Measurements from ENCODE around the gene COMP. TPM values are rescaled to one million over a fixed set of nuclear protein-coding genes. Genes with fewer than 3 reads are reported as not detected.

The COMP gene
- total and polyA plus RNA-seq, 10 of the 15 experiments (the other 5 are each of a cell fraction or from before 2014, with no cell fraction given) = 0.17 TPM; not detected in 9

GRCh38 chr19:18776288-18776594 is 14.9 kb downstream of the COMP start:
- no TSS peak for BruUV-seq (replicated peaks)
- Histone ChIP-seq H3K4me3 (no peak overlapping the region), H3K4me1 (ENCODE audit: control insufficient read depth, insufficient read depth, low read length) (no peaks in the 10 kb centered on the region), H3K9me3 (replicated peaks; ENCODE audit: control insufficient read depth, insufficient read depth, low read length) (no peaks in the 10 kb centered on the region), H3K36me3 (ENCODE audit: control insufficient read depth in 2 of 2, insufficient read depth in 2 of 2, low read length in 1 of 2) (no peaks in the 10 kb centered on the region), H3K27ac (ENCODE audit: control insufficient read depth, insufficient read depth) (no peak overlapping the region), H3K4me2 (ENCODE audit: control insufficient read depth, insufficient read depth) (no peak overlapping the region), H2AFZ (ENCODE audit: control insufficient read depth, low read depth, low read length) (no peak overlapping the region), H3K9ac (ENCODE audit: control insufficient read depth, insufficient read depth, low read length) (no peak overlapping the region), H3K27me3 (replicated peaks in 1 of 2; ENCODE audit: control insufficient read depth in 2 of 2, insufficient read depth in 2 of 2, low read length in 1 of 2) (no peaks in the 10 kb centered on the region; a peak in 1 of 4 replicates), H3K79me2 (ENCODE audit: control insufficient read depth, insufficient read depth, low read length) (no peaks in the 10 kb centered on the region), H4K20me1 (ENCODE audit: control insufficient read depth, insufficient read depth) (no peaks in the 10 kb centered on the region)
- ATAC-seq (no peak), FAIRE-seq (no peak), DNase-seq (ENCODE audit: low read depth, low spot score) (no peak)
- RAD21 ChIA-PET (ENCODE audit: unreplicated experiment) = no interaction called here
- in situ Hi-C loops (cut with MboI) (no loop called here), intact Hi-C loops (cut with micrococcal nuclease; ENCODE audit: unreplicated experiment) (no loop called here)
- CTCF ChIA-PET = no interaction called here
- TF ChIP-seq SREBF2 (IDR thresholded peaks at IDR 0.05; ENCODE audit: low read length) (no peak), NR2F1 (conservative IDR thresholded peaks at IDR 0.05) (no peak), E2F4 (IDR thresholded peaks at IDR 0.05; ENCODE audit: low read depth, low read length) (no peak)
- POLR2A ChIA-PET = no interaction called here
- SMC1A ChIA-PET (ENCODE audit: uncharacterized antibody, unreplicated experiment) = no interaction called here
- WGBS (ENCODE audit: insufficient coverage, insufficient replicate concordance, low lambda C conversion rate, missing lambda C conversion rate) = 62% methylated on average over 8 of the region's 8 CpGs

- WGBS (ENCODE audit: insufficient coverage, insufficient replicate concordance, low lambda C conversion rate, missing lambda C conversion rate) = 76% methylated on average over 28 of the region's 33 CpGs
- Histone ChIP-seq H3K9ac (ENCODE audit: control insufficient read depth, insufficient read depth, low read length) (no peak overlapping the region), H3K4me1 (ENCODE audit: control insufficient read depth, insufficient read depth, low read length) (no peaks in the 10 kb centered on the region), H4K20me1 (ENCODE audit: control insufficient read depth, insufficient read depth) (no peaks in the 10 kb centered on the region), H3K9me3 (replicated peaks; ENCODE audit: control insufficient read depth, insufficient read depth, low read length) (no peaks in the 10 kb centered on the region), H2AFZ (ENCODE audit: control insufficient read depth, low read depth, low read length) (no peak overlapping the region), H3K36me3 (ENCODE audit: control insufficient read depth in 2 of 2, insufficient read depth in 2 of 2, low read length in 1 of 2) (no peaks in the 10 kb centered on the region), H3K27ac (ENCODE audit: control insufficient read depth, insufficient read depth) (no peak overlapping the region), H3K79me2 (ENCODE audit: control insufficient read depth, insufficient read depth, low read length) (no peaks in the 10 kb centered on the region), H3K4me2 (ENCODE audit: control insufficient read depth, insufficient read depth) (no peak overlapping the region), H3K4me3 (no peak overlapping the region), H3K27me3 (replicated peaks in 1 of 2; ENCODE audit: control insufficient read depth in 2 of 2, insufficient read depth in 2 of 2, low read length in 1 of 2) (no peaks in the 10 kb centered on the region; a peak in 1 of 4 replicates)
- ChIA-PET SMC1A (ENCODE audit: uncharacterized antibody, unreplicated experiment) (no interaction called here), CTCF (no interaction called here), RAD21 (ENCODE audit: unreplicated experiment) (no interaction called here), POLR2A (no interaction called here)
- DNase-seq (ENCODE audit: low read depth, low spot score) (no peak), ATAC-seq (no peak), FAIRE-seq (no peak)
- in situ Hi-C loops (cut with MboI) = no loop called here
- BruUV-seq (replicated peaks) = no TSS peak
- intact Hi-C loops (cut with micrococcal nuclease; ENCODE audit: unreplicated experiment) = no loop called here
- TF ChIP-seq RAD51 (IDR thresholded peaks at IDR 0.05) (no peak), SKIL (IDR thresholded peaks at IDR 0.05; ENCODE audit: low read depth, poor library complexity, severe bottlenecking) (no peak), MLLT1 (IDR thresholded peaks at IDR 0.05) (no peak), IKZF1 (conservative IDR thresholded peaks at IDR 0.05) (no peak), POLR2A (IDR thresholded peaks at IDR 0.05; ENCODE audit: low read depth, low read length) (no peak), TCF12 (IDR thresholded peaks at IDR 0.05; ENCODE audit: low read depth, low read length) (no peak), ZBTB33 (IDR thresholded peaks at IDR 0.05) (no peak)
Observed at GRCh38 chr19:18775586-18776287, 15.4 kb downstream of the COMP start.

Measured in GM12878 (cell line).